ENCODE results near the gene SRSF8.
"Not testable (repeated sequence)": the region's sequence is repeated elsewhere in the genome, so short reads cannot be mapped to it uniquely, and the experiment has no call there.

Gene SRSF8

GRCh38 chr11:95066716-95067038 lies at the start of gene SRSF8:
SRSF8 (plus strand) TSS chr11:95066919; CDS start chr11:95067227, 308 bp downstream.
- no peak for DNase-seq (ENCODE audit: low read depth, low spot score)

- not testable (repeated sequence) for DNase-seq (ENCODE audit: low read depth, low spot score)
Measured at GRCh38 chr11:95021468-95021867, 45.3 kb upstream of the SRSF8 start.

DNA sequence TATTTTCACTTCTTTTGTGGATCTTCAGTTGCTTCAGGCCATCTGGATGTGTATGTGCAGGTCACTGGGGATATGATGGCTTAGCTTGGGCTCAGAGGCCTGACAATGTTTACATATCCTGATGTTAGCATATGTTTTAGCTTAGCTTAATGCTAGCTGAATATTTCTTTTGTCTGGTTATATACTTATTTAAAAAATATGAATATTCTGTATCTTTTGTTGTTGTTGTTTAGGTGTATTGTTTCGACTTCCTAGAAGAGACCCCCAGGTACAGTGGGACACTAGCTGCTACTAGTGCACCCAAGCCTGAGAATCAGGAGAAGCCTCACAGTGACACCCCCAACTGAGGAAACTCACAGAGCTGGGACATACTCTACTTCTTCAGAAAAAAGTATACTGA lies 41.8 kb upstream of the SRSF8 start, which contains the start of gene KDM4E:
TSS of gene KDM4E (plus strand) at position 301 of the 400 bp plus-strand sequence. CDS start 300 bp downstream, outside the sequence.
- no peak for DNase-seq (ENCODE audit: low read depth, low spot score)

DNA sequence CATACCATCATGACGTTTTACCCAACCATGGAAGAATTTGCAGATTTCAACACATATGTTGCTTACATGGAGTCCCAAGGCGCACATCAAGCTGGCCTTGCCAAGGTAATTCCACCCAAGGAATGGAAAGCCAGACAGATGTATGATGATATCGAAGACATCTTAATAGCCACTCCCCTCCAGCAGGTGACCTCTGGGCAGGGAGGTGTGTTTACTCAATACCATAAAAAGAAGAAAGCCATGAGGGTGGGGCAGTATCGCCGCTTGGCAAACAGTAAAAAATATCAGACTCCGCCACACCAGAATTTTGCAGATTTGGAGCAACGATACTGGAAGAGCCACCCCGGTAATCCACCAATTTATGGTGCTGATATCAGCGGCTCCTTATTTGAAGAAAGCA lies 41.1 kb upstream of the SRSF8 start:
- not testable (repeated sequence) for DNase-seq (ENCODE audit: low read depth, low spot score)

DNA sequence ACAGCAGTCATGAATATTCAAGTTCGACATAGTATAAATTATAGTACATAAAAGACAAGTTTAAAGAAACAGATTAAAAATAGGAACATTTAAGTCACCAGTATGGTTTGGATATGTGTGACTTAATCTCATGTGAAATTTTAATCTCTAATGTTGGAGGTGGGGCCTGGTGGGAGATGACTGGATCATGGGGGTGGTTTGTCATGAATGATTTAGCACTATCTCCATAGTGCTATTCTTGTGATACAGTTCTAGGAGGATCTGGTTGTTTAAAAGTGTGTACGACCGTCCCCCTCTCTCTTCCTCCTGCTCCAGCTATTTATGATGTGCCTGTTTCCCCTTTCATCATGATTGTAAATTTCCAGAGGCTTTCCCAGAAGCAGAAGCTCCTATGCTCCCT lies 38.4 kb upstream of the SRSF8 start:
- DNase-seq (ENCODE audit: low read depth, low spot score): no peak

- no peak for DNase-seq (ENCODE audit: low read depth, low spot score)
Measured at GRCh38 chr11:95033051-95033450, 33.7 kb upstream of the SRSF8 start.

GRCh38 chr11:95035316-95035715 lies 31.4 kb upstream of the SRSF8 start:
- no peak for DNase-seq (ENCODE audit: low read depth, low spot score)

DNA sequence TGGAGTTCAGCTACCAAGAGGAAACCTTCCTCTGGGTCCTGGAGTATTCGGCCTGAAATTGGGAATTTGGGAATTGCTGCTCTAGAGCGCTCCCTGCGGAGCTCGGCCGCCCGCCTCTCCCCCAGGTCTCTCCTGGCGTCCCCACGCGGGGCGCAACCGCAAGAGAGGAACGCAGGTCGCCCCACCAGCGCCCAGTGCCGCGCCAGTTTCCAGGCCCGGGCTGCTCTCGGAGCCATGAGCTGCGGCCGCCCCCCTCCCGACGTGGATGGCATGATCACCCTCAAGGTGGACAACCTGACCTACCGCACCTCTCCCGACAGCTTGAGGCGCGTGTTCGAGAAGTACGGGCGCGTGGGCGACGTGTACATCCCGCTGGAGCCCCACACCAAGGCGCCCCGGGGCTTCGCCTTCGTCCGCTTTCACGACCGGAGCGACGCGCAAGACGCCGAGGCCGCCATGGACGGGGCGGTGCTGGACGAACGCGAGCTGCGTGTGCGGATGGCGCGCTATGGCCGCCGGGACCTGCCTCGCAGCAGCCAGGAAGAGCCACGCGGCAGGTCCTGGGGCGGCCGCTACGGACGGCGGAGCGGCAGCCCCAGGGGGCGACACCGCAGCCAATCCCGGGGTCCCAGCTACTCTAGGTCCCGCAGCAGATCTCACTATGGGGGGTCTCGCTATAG lies 29.2 kb upstream of the SRSF8 start:
- peak; percentile 9 for DNase-seq (ENCODE audit: low read depth, low spot score)

- DNase-seq (ENCODE audit: low read depth, low spot score): no peak
Measured at GRCh38 chr11:95042239-95042638, 24.5 kb upstream of the SRSF8 start.

DNA sequence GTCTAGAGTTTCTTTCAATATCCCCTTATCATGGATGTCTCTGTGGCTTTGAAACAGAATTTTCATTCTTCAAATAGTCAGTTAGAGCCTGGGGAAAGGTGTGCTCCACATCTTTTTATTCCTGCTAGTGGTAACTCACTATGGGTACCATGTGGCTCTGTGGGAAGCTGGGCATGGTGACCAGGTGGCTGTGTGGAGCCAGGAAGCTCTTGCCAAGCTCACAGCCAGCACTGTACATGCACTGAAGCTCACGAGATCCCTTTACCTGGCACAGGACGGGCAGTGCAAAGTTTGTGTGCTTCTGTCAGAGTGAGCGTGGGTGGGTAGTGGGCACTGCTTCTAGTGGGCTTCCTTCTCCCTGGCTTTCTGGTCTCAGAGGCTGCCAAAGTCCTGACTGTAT lies 23.8 kb upstream of the SRSF8 start:
- no peak for DNase-seq (ENCODE audit: low read depth, low spot score)

- DNase-seq (ENCODE audit: low read depth, low spot score): peak; percentile 10
Measured at GRCh38 chr11:95044010-95044409, 22.7 kb upstream of the SRSF8 start.

DNA sequence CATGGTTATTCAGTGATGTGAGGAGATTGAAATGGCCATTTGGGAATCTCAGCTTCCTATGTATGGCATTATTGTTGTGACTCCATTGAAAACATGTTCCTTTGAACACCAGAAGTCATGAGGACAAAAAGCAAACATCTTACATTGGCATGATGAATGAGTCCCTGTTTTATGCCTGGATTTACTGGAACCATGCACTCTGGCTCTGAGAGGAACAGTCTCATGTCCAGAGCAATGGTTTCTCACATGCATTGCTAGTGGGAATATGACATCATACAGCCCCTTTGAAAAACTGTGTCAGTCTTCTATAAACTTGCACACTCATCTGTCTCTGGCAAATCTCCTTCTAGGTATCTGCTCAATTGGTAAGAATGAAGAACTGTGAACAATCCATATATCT lies 20.9 kb upstream of the SRSF8 start:
- no peak for DNase-seq (ENCODE audit: low read depth, low spot score)

DNA sequence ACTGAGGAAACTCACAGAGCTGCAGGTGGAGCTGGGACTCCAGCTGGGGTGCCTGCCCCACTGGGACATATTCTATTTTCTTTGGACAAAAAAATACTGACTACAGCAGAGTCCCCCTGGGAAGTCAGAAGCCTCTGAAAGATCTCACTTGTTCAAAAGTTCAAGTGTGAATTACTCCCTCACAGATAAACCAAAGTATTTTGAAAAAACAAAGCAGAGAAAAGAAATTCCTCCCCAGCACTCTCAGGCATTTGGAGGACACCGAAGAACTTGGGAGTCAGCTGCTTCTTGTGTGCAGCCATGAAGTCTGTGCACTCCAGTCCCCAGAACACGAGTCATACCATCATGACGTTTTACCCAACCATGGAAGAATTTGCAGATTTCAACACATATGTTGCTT lies 17.6 kb upstream of the SRSF8 start, which contains the start of gene KDM4F:
TSS of gene KDM4F (plus strand) at position 301 of the 400 bp plus-strand sequence.
- DNase-seq (ENCODE audit: low read depth, low spot score): not testable (repeated sequence)

DNA sequence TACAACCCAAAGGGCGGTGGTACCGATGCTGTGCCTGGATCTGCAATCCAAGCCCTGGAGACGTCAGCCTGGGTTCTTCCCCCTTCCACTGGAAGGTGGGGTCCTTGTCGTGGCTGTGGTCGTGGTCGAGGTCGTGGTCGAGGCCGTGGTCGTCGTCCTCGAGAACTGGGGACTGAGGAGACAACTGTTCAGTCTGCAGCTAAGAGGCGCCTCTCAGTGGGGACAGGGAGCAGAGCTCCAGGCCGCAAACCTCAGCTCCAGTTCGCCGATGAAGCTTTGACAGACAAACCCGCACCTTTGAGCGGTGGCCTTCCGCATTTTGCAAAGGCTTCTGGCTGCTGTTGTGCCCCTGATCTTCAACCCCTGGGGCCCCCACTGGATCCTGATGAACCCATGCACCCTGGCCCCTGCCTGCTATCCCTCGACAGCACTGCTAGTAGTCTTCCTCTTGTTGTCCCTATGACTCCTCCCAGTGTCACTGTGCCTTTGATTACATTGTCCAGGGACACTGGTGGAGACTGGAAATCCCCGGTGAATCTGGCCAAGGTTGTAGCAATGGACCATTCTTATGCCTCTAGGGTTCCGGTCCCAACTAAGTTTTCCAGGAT lies 16.0 kb upstream of the SRSF8 start:
- no peak for DNase-seq (ENCODE audit: low read depth, low spot score)

GRCh38 chr11:95054356-95054755 lies 12.4 kb upstream of the SRSF8 start:
- DNase-seq (ENCODE audit: low read depth, low spot score): no peak

DNA sequence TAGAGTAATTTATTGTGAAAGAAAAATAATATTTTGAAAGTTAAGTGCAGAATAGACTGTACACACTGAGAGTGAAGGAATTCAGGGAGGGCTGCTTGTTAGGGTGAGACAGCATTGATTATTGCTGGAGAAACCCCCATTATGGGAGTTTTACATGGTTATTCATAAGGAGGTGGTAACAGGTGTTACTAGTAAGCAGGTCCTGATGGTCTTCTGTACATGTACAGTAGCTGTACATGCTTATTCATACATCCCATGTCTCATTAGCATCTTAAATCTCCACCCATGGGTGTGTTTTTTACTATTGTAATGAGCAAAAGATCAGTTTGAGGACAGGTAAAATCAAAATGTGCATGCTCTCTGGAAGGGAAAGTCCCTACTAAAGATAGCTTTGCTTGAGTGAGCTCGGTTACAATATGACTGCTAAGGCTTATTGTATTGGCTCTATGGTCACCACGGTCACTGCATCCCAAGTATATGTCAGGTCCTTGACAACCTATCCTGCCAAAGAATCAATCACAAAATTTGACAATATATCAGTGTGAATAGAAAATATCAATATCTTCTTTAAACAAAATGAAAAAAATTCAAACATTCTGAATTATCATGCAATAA lies 11.3 kb upstream of the SRSF8 start:
- no peak for DNase-seq (ENCODE audit: low read depth, low spot score)

DNA sequence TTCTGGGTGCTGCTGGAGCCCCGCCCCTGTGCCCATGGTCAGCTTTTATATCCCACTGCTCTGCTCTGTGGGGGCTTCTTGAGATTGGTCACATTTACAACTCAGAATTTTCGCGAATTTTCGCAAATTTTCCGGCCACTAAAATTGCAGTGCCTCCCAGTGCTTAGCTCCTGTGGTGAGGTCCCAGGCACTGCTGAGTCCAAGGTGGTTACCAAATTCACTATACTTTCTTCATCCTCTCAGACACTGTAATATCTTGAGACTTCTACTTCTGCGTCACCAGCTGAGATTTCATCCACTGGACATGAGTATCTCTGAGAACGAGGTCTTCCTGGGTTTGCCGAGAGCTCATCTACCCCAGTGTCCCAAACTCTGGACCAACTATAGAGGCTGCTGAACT lies 8.8 kb upstream of the SRSF8 start:
- DNase-seq (ENCODE audit: low read depth, low spot score): no peak

- DNase-seq (ENCODE audit: low read depth, low spot score): no peak
Measured at GRCh38 chr11:95058621-95059020, 8.1 kb upstream of the SRSF8 start.

GRCh38 chr11:95059046-95059445 lies 7.7 kb upstream of the SRSF8 start:
- DNase-seq (ENCODE audit: low read depth, low spot score): no peak

DNA sequence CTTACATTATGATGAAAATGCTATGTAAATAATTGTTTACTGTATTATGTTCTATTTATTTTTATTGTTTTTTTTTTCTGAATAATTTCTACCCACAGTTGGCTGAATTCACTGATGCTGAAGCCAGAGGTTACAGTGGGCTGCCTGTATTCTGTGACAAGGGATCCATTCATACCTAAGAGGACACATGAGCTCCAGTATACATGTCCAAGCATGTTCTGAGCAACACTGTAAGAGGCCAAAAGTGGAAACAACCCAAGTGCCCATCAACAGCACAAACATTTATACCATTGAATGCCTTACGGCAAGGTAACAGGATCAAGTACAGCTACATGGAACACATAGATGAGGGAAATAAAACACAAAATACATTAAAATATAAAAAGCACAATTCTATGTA lies 1.4 kb upstream of the SRSF8 start:
- DNase-seq (ENCODE audit: low read depth, low spot score): no peak

- DNase-seq (ENCODE audit: low read depth, low spot score): peak; percentile 92
Measured at GRCh38 chr11:95067039-95067840, 521 bp downstream of the SRSF8 start.

- DNase-seq (ENCODE audit: low read depth, low spot score): no peak
Measured at GRCh38 chr11:95067841-95068219, 1.1 kb downstream of the SRSF8 start.
